NCI-H345 treated with DMSO at 0.1 percent for 48 hours (cell line): ENCODE data around the gene SREBF2.
"Not testable (repeated sequence)": the region's sequence is repeated elsewhere in the genome, so short reads cannot be mapped to it uniquely, and the experiment has no call there.

ENCODE experiments used
- DNase-seq: peaks from one replicate; lab custom pipeline; 2025; ENCODE audit not compliant: unreplicated experiment; lab: John Stamatoyannopoulos, UW

The SREBF2 gene

DNA sequence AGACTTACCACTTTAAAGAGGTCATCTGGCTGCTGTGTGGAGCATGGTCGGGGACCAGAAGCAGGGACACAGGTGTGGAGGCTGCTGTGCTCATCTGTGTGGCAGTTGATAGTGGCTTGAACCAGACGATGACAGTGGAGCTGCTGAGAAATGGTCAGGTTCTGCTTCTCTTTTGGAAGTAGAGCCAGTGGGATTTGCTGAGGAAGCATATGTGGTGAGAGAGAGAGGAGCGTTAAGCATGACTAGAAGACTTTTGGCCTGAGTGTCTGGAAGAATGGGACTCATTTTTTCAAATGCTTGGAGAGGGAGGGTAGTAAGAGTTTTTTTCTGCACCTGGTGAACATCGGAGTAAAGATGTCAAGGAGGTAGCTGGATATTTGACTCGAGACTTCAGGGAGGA is 12.5 kb upstream of the SREBF2 start:
- no peak for DNase-seq

DNA sequence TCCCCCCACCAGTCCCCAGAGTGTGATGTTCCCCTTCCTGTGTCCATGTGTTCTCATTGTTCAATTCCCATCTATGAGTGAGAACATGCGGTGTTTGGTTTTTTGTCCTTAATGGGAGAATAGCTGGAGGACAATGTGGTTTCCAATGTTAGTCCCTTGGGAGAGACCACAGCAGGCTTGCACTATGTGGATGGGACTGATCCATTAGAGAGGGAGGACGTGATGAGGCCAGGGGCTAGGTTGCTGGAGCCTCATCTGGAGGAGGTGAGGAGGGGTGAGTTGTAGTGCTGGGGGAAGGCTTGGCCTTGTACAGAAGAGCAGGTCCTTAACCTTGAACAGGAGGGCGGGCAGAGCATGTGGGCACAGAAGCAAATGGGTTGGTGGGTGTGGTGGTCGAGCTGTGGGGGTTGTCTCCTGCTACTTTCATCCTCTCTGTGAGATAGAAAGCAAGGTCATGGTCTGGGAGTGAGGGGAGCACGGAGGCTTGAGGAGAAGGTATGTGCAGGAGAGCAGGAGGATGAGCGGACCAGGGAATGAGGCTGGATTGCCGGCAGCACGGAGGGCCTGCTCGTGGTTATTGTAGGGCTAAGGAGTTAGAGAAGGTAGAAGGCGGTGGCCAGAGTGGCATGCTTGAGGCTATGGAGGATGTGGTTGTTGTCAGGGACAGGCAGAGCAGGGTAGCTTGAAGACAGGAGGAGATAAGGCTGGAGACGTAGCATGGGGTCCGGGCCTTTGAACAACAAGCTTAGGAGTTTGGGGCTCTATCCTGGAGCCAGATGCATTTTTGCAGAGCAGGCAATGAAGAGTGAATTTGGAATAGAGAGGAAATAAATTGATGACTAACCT is 11.2 kb upstream of the SREBF2 start:
- no peak for DNase-seq

DNA sequence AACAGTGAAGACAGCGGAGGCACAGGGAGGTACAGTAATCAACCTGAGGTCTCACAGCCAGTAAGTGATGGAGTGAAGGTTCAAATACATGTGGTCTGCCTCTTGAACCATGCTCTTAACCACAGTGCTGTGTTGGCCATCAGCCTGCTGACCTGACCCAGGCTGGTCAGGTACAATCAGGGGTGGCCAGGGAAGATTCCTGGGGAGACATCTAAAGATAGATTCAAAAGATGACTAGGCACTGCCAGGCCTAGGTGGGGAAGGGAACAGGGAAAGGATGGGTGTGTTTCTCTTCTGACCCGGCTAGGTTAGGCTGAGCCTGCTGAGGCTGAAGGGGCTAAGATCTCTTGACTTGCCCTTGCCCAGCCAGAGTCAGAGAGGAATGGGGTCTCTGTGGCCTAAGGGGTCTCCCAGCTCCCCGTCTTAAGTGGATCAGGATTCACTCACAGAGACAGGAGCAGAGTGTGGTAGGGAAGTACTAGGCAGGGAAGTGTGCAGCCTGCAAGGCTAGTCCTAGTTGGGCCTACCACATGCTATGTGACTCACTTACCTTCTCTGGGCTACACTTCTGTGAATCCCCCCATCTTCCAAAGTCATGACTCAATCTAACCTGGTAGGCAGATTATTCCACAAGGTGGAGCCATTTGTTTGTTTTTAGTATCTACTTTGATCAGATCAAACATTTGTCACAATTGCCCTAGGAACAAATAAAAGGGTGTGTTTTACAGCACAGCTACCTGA is 10.4 kb upstream of the SREBF2 start:
- DNase-seq: no peak

DNA sequence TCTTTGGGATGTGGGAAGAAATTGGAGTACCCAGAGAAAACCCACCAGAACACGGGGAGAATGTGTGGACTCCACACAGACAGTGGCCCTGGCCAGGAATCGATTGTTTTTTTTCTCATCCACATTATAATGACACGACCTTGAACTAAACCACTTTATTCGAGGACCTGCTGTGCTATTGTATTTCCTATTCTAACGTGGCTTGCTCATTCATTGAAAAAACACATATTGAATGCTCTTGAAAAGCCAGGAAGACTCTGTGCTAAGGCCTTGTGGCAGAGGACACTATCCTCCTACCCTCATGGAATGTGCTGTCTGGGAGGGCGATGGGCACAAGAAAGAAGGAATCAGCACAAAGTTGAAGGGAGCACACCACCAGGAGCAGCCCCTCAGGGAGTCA is 9.1 kb upstream of the SREBF2 start:
- DNase-seq: no peak

DNA sequence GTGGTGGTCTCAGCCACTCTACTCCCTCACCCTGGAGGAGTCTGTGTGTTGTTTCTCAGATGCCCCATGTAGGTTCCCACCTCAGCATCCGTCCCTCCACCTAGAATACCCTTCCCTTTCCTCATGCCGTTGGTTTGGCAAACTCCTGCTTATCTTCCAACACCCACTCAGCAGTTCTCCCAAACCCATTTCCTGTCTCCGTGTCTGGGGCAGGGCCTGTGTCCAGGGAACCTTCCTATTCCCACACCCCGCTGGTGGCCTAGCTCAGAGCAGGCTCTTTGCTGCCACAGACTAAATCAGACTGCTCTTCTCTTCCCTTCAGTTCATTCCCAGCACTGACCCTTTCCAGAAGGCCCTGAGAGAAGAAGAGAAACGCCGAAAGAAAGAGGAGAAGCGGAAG is 7.5 kb upstream of the SREBF2 start:
- no peak for DNase-seq

DNA sequence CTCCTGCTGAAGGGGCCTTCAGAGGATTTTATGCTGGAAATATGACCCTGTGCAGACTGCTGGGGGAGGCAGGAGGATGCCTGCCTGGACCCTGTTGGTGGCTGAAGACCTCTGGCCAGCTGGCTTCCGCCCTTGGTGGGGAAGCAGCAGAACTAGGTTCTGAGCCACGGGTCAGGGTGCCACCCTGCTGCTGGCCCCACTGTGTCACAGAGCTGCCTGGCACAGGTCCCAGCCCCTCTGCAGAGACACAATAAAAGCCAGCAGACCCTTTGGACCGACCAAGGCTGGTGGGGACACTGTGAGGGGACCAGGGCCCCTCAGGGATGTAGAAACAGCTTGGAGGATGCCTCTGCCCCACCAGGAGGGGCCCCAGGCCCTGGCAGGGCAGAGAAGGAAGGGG is 6.9 kb upstream of the SREBF2 start:
- no peak for DNase-seq

DNA sequence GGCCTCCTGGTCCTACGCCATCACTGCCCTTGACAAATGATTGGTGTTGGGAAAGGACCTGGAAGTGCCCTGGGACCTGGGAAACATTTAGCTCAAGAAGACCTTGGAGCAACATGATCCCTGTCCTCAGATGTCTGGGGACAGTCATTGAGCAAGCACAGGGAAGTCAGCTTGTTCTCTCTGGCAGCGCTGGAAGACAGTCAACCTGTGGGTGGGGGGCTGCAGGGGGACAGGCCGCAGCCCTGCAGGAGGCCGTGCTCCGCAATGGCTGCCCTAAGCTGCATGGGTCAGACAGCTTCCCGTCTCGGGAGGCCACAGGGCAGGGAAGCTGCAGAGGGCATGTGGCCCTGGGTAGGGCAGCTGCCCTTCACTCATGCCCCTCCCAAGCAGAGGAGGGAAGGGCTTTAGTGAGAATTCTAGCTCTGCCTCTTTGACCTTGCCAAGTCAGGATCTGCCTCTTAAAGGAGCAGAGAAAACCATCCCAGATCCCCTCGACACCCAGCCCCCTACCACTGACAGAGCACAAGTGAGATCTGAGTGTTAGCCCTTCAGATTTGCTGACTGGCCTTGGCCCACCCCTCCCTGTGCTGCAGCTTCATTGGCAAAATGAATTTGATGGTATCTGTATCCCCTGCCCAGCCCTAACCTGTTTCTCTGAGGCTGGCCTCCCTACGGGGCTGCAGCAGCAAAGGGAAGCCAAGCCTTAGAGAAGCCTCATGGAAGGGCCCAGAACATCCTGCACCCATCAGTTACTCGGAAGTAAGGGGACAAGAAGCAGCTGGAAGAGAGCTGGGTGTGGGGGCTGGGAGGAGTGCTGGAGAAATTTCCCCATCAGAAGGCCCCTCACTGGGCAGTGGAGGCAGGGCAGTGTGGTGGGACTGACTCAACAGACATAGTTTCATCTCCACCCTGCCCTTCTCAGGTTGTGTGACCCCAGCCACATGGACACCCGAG is 6.2 kb upstream of the SREBF2 start:
- DNase-seq: no peak

DNA sequence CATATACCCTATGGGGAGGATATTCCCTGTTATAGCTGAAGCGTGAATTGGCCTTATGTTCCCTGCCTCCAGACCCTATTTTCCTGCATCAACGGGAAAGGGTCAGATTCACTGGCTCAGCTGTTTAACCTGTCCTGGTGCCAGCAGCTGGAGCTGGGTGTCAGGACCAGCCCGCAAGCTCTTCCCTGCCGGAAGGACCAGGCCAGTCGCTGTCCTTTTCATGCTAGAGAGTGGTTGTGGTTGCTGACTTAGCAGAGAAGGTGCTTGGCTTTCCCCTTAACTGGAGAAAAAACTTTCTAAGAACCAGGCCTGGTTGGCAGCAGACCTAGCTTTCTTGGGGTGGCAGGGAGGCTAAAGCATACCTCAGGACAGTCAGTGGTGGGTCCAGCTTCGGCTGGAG is 5.2 kb upstream of the SREBF2 start:
- DNase-seq: no peak

DNA sequence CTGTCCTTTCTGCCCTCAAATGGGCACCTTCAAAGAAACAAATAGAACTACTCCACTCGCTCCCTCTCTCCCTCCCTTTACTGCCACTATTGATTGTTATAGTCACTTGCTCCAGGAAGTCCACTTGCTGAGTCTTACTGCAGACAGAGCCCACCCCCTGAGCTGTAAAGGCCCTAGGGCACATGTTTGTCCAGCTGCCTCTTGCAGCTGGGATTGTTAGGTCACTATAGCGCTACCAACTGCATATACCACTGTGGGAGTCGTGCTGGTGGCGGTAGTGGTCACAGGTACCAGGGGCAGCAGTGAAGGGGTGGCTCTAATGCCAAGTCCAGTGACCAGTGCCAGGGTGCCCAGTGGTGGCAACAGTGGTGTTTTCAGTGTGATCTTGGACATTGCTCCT is 4.4 kb upstream of the SREBF2 start:
- DNase-seq: no peak

DNA sequence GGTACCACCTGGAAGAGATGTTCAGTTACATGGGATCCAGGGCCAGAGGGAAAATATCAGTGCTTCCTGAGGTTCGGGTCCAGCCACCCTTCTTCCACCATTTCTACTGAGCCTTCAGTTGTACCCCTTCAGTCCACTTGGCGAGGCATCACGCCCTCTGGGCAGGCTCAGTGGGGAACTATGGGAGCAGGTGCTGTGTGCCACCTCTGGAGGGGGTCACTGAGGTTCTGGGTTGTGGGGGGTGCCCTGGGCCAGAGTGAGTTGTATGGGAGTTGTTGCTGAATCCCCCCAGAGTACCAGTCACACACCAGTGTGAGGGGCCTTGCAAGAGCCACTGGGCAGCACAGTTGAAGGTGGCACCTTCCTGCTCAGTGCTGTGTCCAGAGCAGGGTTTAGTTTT is 2.7 kb upstream of the SREBF2 start:
- DNase-seq: no peak

DNA sequence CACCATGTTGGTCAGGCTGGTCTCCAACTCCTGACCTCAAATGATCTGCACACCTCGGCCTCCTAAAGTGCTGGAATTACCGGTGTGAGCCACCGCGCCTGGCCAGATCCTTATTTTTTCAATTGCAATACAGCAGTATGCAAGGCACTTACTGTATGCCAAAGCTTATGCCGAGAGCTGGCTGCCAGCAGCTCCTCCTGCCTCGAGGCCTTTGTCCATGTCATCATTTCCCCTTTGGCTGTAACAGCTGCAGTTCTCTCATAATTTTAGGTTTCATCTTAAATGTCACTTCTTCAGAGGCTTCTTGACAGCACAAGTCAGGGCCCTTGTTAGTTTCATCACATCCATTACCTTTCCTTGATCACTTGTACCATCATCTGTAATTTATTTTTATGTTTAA is 1.5 kb upstream of the SREBF2 start:
- DNase-seq: no peak

DNA sequence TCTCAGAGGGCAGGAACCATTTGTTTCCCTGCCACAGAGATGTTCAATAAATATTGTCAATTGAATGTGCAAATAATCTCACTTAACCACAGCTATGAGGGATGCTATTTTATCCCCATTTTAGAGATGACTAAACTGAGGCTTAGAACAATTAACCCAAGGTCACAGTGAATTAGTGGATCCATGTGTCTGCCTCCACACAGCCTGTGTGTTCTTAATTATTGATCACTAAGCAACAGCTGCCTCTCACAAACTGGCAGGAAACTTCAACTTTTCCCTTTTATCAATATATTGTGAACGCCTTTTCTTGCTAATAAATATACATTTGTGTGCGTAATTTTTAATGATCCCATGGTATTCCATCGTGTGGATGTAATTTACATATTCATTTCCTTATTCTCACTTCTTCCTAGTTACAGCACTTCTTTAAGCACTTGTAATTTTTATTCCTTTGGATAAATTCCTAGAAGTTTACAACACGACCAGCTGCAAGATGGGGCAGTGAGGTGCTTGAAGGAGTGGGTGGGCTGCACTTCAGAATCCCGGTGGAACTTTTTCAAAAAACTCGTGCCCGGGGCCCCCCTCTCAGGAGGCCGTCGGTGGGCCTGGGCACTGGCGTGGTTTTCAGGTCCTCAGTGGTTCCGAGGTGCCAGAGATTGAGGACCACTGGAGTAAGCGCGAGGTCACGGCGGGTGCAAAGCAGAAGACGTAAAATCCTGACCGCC is 915 bp upstream of the SREBF2 start:
- DNase-seq: no peak

DNA sequence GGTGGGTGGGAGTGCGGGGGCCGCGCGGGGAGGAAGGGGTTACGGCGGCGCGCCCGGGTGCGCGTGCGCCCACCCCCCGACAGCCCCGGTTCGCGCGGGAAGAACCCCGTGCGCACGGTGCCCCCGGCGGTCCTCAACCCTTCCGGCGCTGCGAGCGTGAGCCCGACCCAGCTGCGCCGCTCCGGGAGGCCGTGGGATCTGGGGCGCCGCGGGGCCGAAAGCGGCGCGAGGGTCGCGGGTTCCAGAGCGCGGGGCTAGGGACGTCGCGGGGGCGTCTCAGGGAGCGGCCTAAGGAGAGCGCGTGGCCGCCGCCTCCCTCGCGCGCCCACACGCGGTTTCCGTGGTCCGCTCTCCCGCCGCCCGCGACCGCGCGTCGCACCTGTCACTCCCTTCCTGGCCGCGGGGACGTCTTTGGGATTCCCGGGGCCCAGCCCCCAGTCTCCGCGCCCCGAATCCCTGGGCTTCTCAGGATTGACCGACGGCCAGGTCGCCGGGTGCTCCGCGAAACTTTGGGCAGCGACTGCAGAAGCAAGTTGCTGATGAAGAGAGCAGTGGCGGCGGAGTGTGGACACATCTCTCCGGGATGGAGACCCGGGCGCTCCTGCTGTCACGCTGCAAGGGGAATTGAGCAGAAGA is 582 bp downstream of the SREBF2 start:
- DNase-seq: no peak

DNA sequence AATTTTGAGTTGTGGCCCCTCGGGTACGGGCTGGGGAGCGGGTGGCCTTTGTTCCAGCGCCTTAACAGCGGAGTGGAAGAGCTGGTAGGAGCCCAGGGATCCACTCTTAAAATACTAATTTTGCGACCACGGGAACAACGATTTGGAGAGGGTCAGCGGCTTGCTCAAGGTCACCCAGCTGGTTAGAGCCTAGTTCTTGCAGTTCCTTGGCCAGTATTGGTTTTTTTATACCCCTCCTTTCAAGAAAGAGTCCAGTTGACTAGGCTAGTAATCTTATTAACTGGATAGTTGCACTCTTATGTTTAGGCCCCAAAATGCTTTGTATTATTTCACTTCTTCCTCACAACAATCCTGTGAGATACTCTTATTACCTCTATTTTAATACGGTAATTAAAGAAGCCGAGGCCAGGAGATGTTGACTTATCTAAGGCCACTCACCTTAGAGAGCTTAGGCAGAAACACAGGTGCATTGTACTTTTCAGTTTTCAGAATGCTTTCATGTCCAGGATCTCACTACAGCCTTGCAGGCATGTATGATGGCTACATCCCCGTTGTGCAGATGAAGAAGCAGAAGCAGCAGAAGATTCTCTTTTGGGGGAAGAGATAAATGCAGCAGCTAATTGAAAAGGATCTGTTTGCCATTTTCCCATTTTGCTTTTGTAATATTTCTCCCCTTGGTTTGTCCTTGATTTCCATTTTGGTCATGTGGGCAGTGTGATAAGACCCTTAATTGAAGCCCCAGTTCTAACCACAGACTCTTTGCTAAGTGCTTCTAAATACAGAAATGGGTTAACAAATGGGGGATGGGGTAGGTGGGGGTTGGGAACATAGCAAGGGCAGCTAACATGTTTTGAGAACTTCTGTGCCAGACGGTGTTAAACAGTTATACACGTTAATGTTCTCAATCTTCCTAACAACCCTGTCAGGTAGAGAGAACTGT is 1.4 kb downstream of the SREBF2 start:
- no peak for DNase-seq

DNA sequence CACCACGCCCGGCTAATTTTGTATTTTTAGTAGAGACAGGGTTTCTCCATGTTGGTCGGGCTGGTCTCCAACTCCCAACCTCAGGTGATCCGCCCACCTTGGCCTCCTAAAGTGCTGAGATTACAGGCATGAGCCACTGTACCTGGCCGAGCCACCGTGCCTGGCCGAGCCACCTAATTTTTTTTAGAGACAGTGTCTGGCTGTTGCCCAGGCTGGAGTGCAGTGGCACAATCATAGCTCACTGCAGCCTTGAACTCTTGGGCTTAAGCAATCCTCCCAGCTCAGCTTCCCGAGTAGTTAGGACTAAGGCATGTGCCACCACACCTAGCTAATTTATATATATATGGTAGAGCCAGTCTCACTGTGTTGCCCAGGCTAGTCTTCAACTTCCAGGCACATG is 2.6 kb downstream of the SREBF2 start:
- not testable (repeated sequence) for DNase-seq

DNA sequence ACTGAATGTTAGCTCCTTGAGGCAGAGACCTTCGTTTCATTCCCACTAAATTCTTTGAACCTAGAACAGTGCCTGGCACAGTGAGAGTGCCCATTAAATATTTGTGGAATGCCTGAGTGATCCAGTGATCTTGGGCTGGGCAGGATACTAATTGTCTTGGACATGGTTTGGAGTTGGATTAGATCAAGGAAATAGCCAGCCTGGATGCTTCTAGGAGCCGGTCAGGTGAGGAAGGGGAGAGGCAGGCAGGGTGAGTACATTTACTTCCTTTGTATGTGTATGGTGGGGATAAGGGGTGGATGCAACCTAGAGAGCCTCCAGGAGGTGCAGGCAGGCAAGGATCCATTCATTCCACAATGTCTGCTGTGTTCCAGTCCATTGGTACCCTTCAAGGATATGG is 3.6 kb downstream of the SREBF2 start:
- no peak for DNase-seq

DNA sequence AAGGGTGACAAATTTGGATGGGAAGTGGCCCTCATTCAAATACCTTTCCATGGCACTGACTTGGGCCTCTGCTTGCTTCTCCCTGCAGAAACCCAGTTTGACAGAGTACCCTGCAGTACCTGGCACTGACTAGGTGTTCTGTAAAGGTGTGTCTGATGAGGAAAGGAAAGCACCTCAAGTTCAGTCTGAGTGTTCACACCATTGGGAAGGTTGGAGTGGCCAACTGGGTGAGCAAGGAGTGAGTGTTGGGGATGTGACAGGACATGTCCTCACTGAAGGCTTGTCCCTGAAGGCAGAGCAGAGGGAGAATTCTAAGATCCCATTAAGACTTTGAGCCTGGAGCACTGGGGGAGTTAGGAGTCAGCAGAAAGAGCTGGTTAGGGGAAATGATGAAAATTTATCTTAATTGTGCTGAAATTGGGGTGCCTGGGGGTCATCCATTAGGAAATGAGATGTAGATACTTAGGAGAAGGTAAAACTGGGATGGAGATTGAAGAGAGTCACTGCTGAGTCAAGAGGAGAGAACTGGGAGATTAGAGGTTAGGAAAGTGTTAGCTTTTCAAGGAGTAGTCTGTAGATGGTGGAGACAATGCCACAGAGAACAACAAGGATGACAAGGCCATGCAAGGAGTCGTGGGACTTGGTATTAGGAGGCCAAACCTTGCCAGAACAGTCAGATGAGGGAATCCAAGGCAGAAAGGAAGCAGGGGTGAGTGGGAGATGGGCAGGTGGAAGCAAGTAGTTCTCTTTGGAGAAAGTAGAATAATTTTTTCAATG is 6.1 kb downstream of the SREBF2 start:
- no peak for DNase-seq

DNA sequence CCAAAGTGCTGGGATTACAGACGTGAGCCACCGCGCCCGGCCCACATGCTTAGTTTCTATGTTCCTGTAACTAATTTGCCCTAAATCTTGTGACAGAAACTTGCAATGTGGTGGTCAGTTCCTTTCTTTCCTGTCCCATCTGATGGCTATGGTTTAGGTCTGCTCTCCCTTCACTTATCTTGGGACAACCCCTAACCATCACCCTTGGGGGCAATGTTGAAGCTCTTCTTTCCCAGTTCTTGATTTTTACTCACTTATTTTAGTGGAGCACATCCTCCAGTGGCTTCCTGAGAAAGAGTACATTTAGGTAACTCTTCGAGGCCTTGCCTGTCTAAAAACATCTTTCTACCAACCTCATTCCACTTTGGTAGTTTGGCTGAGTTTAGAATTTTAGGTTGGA is 7.3 kb downstream of the SREBF2 start:
- DNase-seq: no peak
